Measurements from ENCODE around the gene ASB7.

- TF ChIP-seq CTCF (IDR thresholded peaks at IDR 0.05 in 4 of 5, conservative IDR thresholded peaks at IDR 0.05 in 1 of 5) (no peak), POLR2A (IDR thresholded peaks at IDR 0.05) (no peak)
Observed at GRCh38 chr15:100642950-100643338, 40.6 kb downstream of the ASB7 start.

All from gastrocnemius medialis (tissue), 4 donors.